HEK293T (cell line): ENCODE data around the gene DLK1.

ENCODE experiments used
- CTCF ChIA-PET: fragments of 350-600 bp; formaldehyde crosslinking; extraction: SDS; loops from one replicate; lab custom pipeline; 2021; ENCODE audit warnings: antibody characterized with exemption, inconsistent platforms; lab: Yijun Ruan, JAX
- POLR2A ChIA-PET: fragments of 350-600 bp; formaldehyde crosslinking; extraction: SDS; loops from one replicate; lab custom pipeline; 2020; ENCODE audit warnings: antibody characterized with exemption, inconsistent platforms; lab: Yijun Ruan, JAX
- DNase-seq: peaks from one replicate; pipeline ENCODE4 v3.0.0; 2012; ENCODE audit warnings: mixed read lengths; ENCODE audit errors: extremely low spot score
- ARNT ChIP-seq: fragments of 450-650 bp; IDR thresholded peaks from 2 replicates; pipeline ENCODE4 v1.6.1; 2017; ENCODE audit warnings: mild to moderate bottlenecking
- BHLHE40 ChIP-seq: fragments of 450-650 bp; IDR thresholded peaks from 2 replicates; pipeline ENCODE4 v1.6.1; 2016; ENCODE audit warnings: mild to moderate bottlenecking, moderate library complexity, borderline replicate concordance
- CTBP1 ChIP-seq: fragments of 450-650 bp; IDR thresholded peaks from 2 replicates; pipeline ENCODE4 v1.6.1; 2016; ENCODE audit warnings: borderline replicate concordance
- ELF4 ChIP-seq: fragments of 450-650 bp; IDR thresholded peaks from 2 replicates; pipeline ENCODE4 v1.6.1; 2017; ENCODE audit warnings: antibody characterized with exemption
- FOXA1 ChIP-seq: fragments of 450-650 bp; IDR thresholded peaks from 2 replicates; pipeline ENCODE4 v1.6.1; 2016; ENCODE audit warnings: mild to moderate bottlenecking
- FOXK2 ChIP-seq: fragments of 450-650 bp; IDR thresholded peaks from 2 replicates; pipeline ENCODE4 v1.6.1; 2016; ENCODE audit warnings: mild to moderate bottlenecking
- FOXM1 ChIP-seq: fragments of 450-650 bp; IDR thresholded peaks from 2 replicates; pipeline ENCODE4 v1.6.1; 2017; ENCODE audit warnings: mild to moderate bottlenecking, borderline replicate concordance
- HDGF ChIP-seq: fragments of 450-650 bp; IDR thresholded peaks from 2 replicates; pipeline ENCODE4 v1.6.1; 2017; ENCODE audit warnings: antibody characterized with exemption, borderline replicate concordance
- L3MBTL2 ChIP-seq: fragments of 450-650 bp; conservative IDR thresholded peaks from 2 replicates; pipeline ENCODE4 v1.6.1; 2016; ENCODE audit warnings: mild to moderate bottlenecking
- LEF1 ChIP-seq: fragments of 450-650 bp; IDR thresholded peaks from 2 replicates; pipeline ENCODE4 v1.6.1; 2017; ENCODE audit warnings: mild to moderate bottlenecking, borderline replicate concordance
- NFRKB ChIP-seq: fragments of 450-650 bp; IDR thresholded peaks from 2 replicates; pipeline ENCODE4 v1.6.1; 2016; ENCODE audit warnings: mild to moderate bottlenecking, moderate library complexity
- PKNOX1 ChIP-seq: fragments of 450-650 bp; IDR thresholded peaks from 2 replicates; pipeline ENCODE4 v1.6.1; 2016
- SP1 ChIP-seq: fragments of 450-650 bp; IDR thresholded peaks from 2 replicates; pipeline ENCODE4 v1.6.1; 2017
- SUZ12 ChIP-seq: fragments of 450-650 bp; IDR thresholded peaks from 2 replicates; pipeline ENCODE4 v1.6.1; 2016; ENCODE audit warnings: mild to moderate bottlenecking
- TARDBP ChIP-seq: fragments of 450-650 bp; IDR thresholded peaks from 2 replicates; pipeline ENCODE4 v1.6.1; 2016
- ZNF384 ChIP-seq: fragments of 450-650 bp; IDR thresholded peaks from 2 replicates; pipeline ENCODE4 v1.6.1; 2016

Gene DLK1

GRCh38 chr14:100679707-100680438 lies 46.8 kb upstream of the DLK1 start:
- TF ChIP-seq HDGF (no peak), NFRKB (no peak), ELF4 (no peak), BHLHE40 (no peak), TARDBP (no peak), L3MBTL2 (no peak), SUZ12 (no peak), FOXK2 (no peak), FOXA1 (no peak), ZNF384 (no peak), ARNT (no peak), CTBP1 (no peak)
- CTCF ChIA-PET, result interaction anchor here (0.6 kb wide), 1 partner anchor 23 kb away, joined by 4 read pairs; no protein-coding TSS in a partner anchor
- no peak for DNase-seq
- POLR2A ChIA-PET, result no interaction called here

- no peak for TF ChIP-seq FOXK2
- no peak for TF ChIP-seq HDGF
- TF ChIP-seq SUZ12, result no peak
- TF ChIP-seq NFRKB, result no peak
- no peak for TF ChIP-seq FOXA1
- TF ChIP-seq ARNT, result no peak
- TF ChIP-seq ZNF384, result no peak
- no peak for TF ChIP-seq ELF4
- no peak for TF ChIP-seq SP1
- TF ChIP-seq LEF1, result no peak
- no peak for TF ChIP-seq FOXM1
- no peak for TF ChIP-seq PKNOX1
- ChIA-PET CTCF (interaction anchor here (0.6 kb wide), 1 partner anchor 23 kb away, joined by 4 read pairs; no protein-coding TSS in a partner anchor), POLR2A (no interaction called here)
- DNase-seq, result no peak
Observed at GRCh38 chr14:100680439-100681051, 46.1 kb upstream of the DLK1 start.

- DNase-seq, result no peak
- TF ChIP-seq FOXA1, result no peak
- TF ChIP-seq CTBP1, result no peak
- no peak for TF ChIP-seq TARDBP
- ChIA-PET POLR2A (no interaction called here), CTCF (no interaction called here)
Observed at GRCh38 chr14:100681111-100681510, 45.6 kb upstream of the DLK1 start.

GRCh38 chr14:100682749-100683148 lies 43.9 kb upstream of the DLK1 start:
- no peak for TF ChIP-seq FOXK2
- no peak for TF ChIP-seq FOXM1
- TF ChIP-seq SP1, result no peak
- TF ChIP-seq L3MBTL2, result no peak
- no peak for TF ChIP-seq BHLHE40
- no peak for TF ChIP-seq NFRKB
- no peak for TF ChIP-seq LEF1
- no peak for TF ChIP-seq FOXA1
- no peak for TF ChIP-seq HDGF
- TF ChIP-seq SUZ12, result no peak
- TF ChIP-seq ZNF384, result no peak
- TF ChIP-seq ARNT, result no peak
- ChIA-PET POLR2A (no interaction called here), CTCF (no interaction called here)
- no peak for DNase-seq

GRCh38 chr14:100683578-100683977 lies 43.1 kb upstream of the DLK1 start:
- ChIA-PET POLR2A (no interaction called here), CTCF (no interaction called here)
- DNase-seq, result no peak
- TF ChIP-seq ARNT (no peak), FOXM1 (no peak), FOXK2 (no peak), SP1 (no peak), FOXA1 (no peak), L3MBTL2 (no peak), SUZ12 (no peak), PKNOX1 (no peak), TARDBP (no peak), LEF1 (no peak), CTBP1 (no peak), HDGF (no peak), ELF4 (no peak), NFRKB (no peak), ZNF384 (no peak), BHLHE40 (no peak)

- POLR2A ChIA-PET, result no interaction called here
- CTCF ChIA-PET, result no interaction called here
- TF ChIP-seq ELF4, result no peak
- TF ChIP-seq SUZ12, result no peak
- no peak for TF ChIP-seq PKNOX1
- no peak for TF ChIP-seq BHLHE40
- no peak for TF ChIP-seq ZNF384
Observed at GRCh38 chr14:100684154-100684553, 42.5 kb upstream of the DLK1 start.

More at GRCh38 chr14:100684154-100684553, 42.5 kb upstream of the DLK1 start:
- DNase-seq, result no peak
